Right lobe of liver (tissue), 6 donors: ENCODE measurements around the gene HS6ST2. TPM values are rescaled to one million over a fixed set of nuclear protein-coding genes. Genes with fewer than 3 reads are reported as not detected.

Experiments used
- ATAC-seq, 4 donors: fragments of 200-7000 bp; cut with Tn5 transposase; one replicate each; pipeline ENCODE4 v1.9.1; 2020; ENCODE audit warnings: mild to moderate bottlenecking in 4 of 4, moderate library complexity in 4 of 4
- DNase-seq, 3 donors: peaks; one replicate each; pipeline ENCODE4 v3.0.0-alpha.2; 2020
- H3K27ac ChIP-seq, 3 donors: fragments of 200-600 bp; one replicate each; pipeline ENCODE4 v1.8.0; 2022
- H3K27me3 ChIP-seq, 2 donors: fragments of 200-600 bp; one replicate each; pipeline ENCODE4 v1.8.0; 2022
- H3K36me3 ChIP-seq, 4 donors: fragments of 200-600 bp; sonication (generic) in 1 of 4; one replicate each; pipeline versions ENCODE4 v1.5.1 to v1.8.0; 2017 to 2022; ENCODE audit warnings: control low read depth in 1 of 4
- H3K4me1 ChIP-seq, 4 donors: fragments of 200-600 bp; sonication (generic) in 1 of 4; one replicate each; pipeline versions ENCODE4 v1.5.1 to v1.8.0; 2017 to 2022; ENCODE audit warnings: control low read depth in 1 of 4
- H3K4me3 ChIP-seq, 3 donors: fragments of 200-600 bp; one replicate each; pipeline ENCODE4 v1.8.0; 2022
- H3K9me3 ChIP-seq, 4 donors: fragments of 200-600 bp; sonication (generic) in 1 of 4; one replicate each; pipeline versions ENCODE4 v1.5.1 to v1.8.0; 2017 to 2022; ENCODE audit warnings: control low read depth in 1 of 4
- CTCF ChIP-seq, 4 donors: fragments of 200-600 bp in 3 of 4; fragments of 450-650 bp in 1 of 4; IDR thresholded peaks; one replicate each; pipeline versions ENCODE4 v1.5.1 to v1.8.0; 2016 to 2022; ENCODE audit warnings: antibody characterized with exemption in 4 of 4, mild to moderate bottlenecking in 2 of 4
- POLR2A ChIP-seq: fragments of 450-650 bp; IDR thresholded peaks from one replicate; pipeline ENCODE4 v1.6.1; 2017; ENCODE audit warnings: antibody characterized with exemption, mild to moderate bottlenecking
- WGBS: methylation state at CpG from one replicate; pipeline ENCODE4 v1.1.6; 2018; ENCODE audit warnings: low coverage, low lambda C conversion rate; ENCODE audit not compliant: insufficient coverage; ENCODE audit errors: missing lambda C conversion rate; 5-methylcytosine and 5-hydroxymethylcytosine counted together
- intact Hi-C, 2 donors: fragments of 100-400 bp; cut with DNase I; formaldehyde crosslinking; loops; one replicate each; pipeline versions ENCODE4 v1.11.2 to v1.14.1; 2022
- total RNA-seq, 6 experiments: library from RNA; depleted of rRNA in 2 of 6; stranded (reverse); fragments of >200 nt in 2 of 6; fragmentation: NEBNext Ultra II Directional in 3 of 6; extraction: Animal tissue kit (Norgen Biotek cat#: 25700) in 3 of 6; gene quantifications; one replicate each; pipeline versions ENCODE4 v1.1.0 to v1.2.4, GENCODE V29; 2016 to 2023
- donor health status: DM: no; HTN: yes; CAD: no.
- donor health status: DM: no; HTN: no; CAD: no.
- donor health status: DM: no; HTN: no; CAD: no.
- donor health status: DM: no; HTN: yes; CAD: no.
- donor health status: DM: no; HTN: yes; CAD: no.

Gene HS6ST2
- total RNA-seq, 6 experiments from 2014 or later: 0.09 TPM; not detected in 5

GRCh38 chrX:132651421-132652086, 306.9 kb downstream of the HS6ST2 start:
- Histone ChIP-seq H3K4me3 (no peak overlapping the region), H3K27ac (no peak overlapping the region), H3K4me1 (no peaks in the 10 kb centered on the region), H3K27me3 (peaks cover 3 to 9% of the 10 kb centered on the region in 2 donors), H3K36me3 (no peaks in the 10 kb centered on the region), H3K9me3 (no peaks in the 10 kb centered on the region)
- DNase-seq (no peak), ATAC-seq (no peak)
- whole genome bisulfite sequencing: 83% methylated on average over 2 of the region's 2 CpGs
- intact Hi-C loops: no loop called here
- TF ChIP-seq POLR2A (no peak), CTCF (IDR thresholded peaks at IDR 0.05) (peak in 1 of 4 donors; percentile 4)

GRCh38 chrX:132648895-132649294, 309.5 kb downstream of the HS6ST2 start:
- H3K9me3 ChIP-seq: no peaks in the 10 kb centered on the region
- H3K4me3 ChIP-seq: no peak overlapping the region
- H3K27me3 ChIP-seq: peaks cover 3 to 9% of the 10 kb centered on the region in 2 donors
- H3K36me3 ChIP-seq: no peaks in the 10 kb centered on the region
- TF ChIP-seq POLR2A: no peak
- TF ChIP-seq CTCF (IDR thresholded peaks at IDR 0.05): no peak
- H3K27ac ChIP-seq: no peak overlapping the region
- WGBS: 40% methylated on average over 3 of the region's 3 CpGs
- H3K4me1 ChIP-seq: no peaks in the 10 kb centered on the region
- no peak for DNase-seq
- ATAC-seq: no peak
- intact Hi-C loops: no loop called here

GRCh38 chrX:132639446-132639845, 319.0 kb downstream of the HS6ST2 start:
- Histone ChIP-seq H3K27ac (no peak overlapping the region), H3K27me3 (no peaks in the 10 kb centered on the region), H3K36me3 (no peaks in the 10 kb centered on the region), H3K4me1 (no peaks in the 10 kb centered on the region), H3K4me3 (no peak overlapping the region), H3K9me3 (no peaks in the 10 kb centered on the region)
- TF ChIP-seq POLR2A (no peak), CTCF (IDR thresholded peaks at IDR 0.05) (no peak)
- ATAC-seq (no peak), DNase-seq (no peak)
- intact Hi-C loops: no loop called here

- no peaks in the 10 kb centered on the region for H3K36me3 ChIP-seq
- TF ChIP-seq POLR2A: no peak
- TF ChIP-seq CTCF (IDR thresholded peaks at IDR 0.05): no peak
- no peaks in the 10 kb centered on the region for H3K27me3 ChIP-seq
- no peak for ATAC-seq
- no peaks in the 10 kb centered on the region for H3K9me3 ChIP-seq
- no peaks in the 10 kb centered on the region for H3K4me1 ChIP-seq
- WGBS: 54% methylated on average over 1 of the region's 1 CpG
- no peak overlapping the region for H3K4me3 ChIP-seq
- no peak overlapping the region for H3K27ac ChIP-seq
- intact Hi-C loops: no loop called here
- DNase-seq: no peak
These were observed 320.1 kb downstream of the HS6ST2 start for GRCh38 chrX:132638313-132638712.

GRCh38 chrX:132636080-132636479, 322.3 kb downstream of the HS6ST2 start:
- no peaks in the 10 kb centered on the region for H3K4me1 ChIP-seq
- ATAC-seq (no peak), DNase-seq (no peak)
- WGBS: 25% methylated on average over 3 of the region's 3 CpGs
- TF ChIP-seq CTCF (IDR thresholded peaks at IDR 0.05): peak in 3 of 4 donors; percentile 9 to 27 (median 15)
- TF ChIP-seq POLR2A: no peak
- intact Hi-C loops: no loop called here
- H3K36me3 ChIP-seq: no peaks in the 10 kb centered on the region
- no peaks in the 10 kb centered on the region for H3K27me3 ChIP-seq
- no peak overlapping the region for H3K4me3 ChIP-seq
- H3K27ac ChIP-seq: no peak overlapping the region
- no peaks in the 10 kb centered on the region for H3K9me3 ChIP-seq
